Putamen (tissue), 1 donor: ENCODE measurements around the gene MAP6D1.
"Not testable (repeated sequence)": the region's sequence is repeated elsewhere in the genome, so short reads cannot be mapped to it uniquely, and the experiment has no call there.

Experiments used
- DNase-seq: peaks from one replicate; pipeline ENCODE4 v3.0.0-alpha.2; 2016; ENCODE audit warnings: low spot score

Gene MAP6D1

GRCh38 chr3:183799461-183799860 lies 25.9 kb downstream of the MAP6D1 start:
- no peak for DNase-seq

GRCh38 chr3:183797996-183798395 lies 27.4 kb downstream of the MAP6D1 start:
- DNase-seq = no peak

- no peak for DNase-seq
Measured at GRCh38 chr3:183796372-183796771, 29.0 kb downstream of the MAP6D1 start.

GRCh38 chr3:183794452-183794851 lies 30.9 kb downstream of the MAP6D1 start:
- DNase-seq = no peak

- DNase-seq = no peak
Measured at GRCh38 chr3:183792976-183793375, 32.4 kb downstream of the MAP6D1 start.

- no peak for DNase-seq
Measured at GRCh38 chr3:183790700-183791099, 34.7 kb downstream of the MAP6D1 start.

- DNase-seq = no peak
Measured at GRCh38 chr3:183789826-183790225, 35.6 kb downstream of the MAP6D1 start.

GRCh38 chr3:183784503-183784902 lies 40.9 kb downstream of the MAP6D1 start:
- not testable (repeated sequence) for DNase-seq

- no peak for DNase-seq
Measured at GRCh38 chr3:183782576-183783276, 42.7 kb downstream of the MAP6D1 start.

GRCh38 chr3:183781246-183781645 lies 44.1 kb downstream of the MAP6D1 start:
- peak; percentile 53 for DNase-seq

- no peak for DNase-seq
Measured at GRCh38 chr3:183779896-183780465, 45.4 kb downstream of the MAP6D1 start.

- DNase-seq = no peak
Measured at GRCh38 chr3:183777016-183777618, 48.3 kb downstream of the MAP6D1 start.

- not testable (repeated sequence) for DNase-seq
Measured at GRCh38 chr3:183776451-183776850, 48.9 kb downstream of the MAP6D1 start.

- peak; percentile 69 for DNase-seq
Measured at GRCh38 chr3:183775781-183776180, 49.6 kb downstream of the MAP6D1 start.

- no peak for DNase-seq
Measured at GRCh38 chr3:183774631-183775030, 50.7 kb downstream of the MAP6D1 start.

- no peak for DNase-seq
Measured at GRCh38 chr3:183769453-183769852, 55.9 kb downstream of the MAP6D1 start.

GRCh38 chr3:183768114-183768513 lies 57.3 kb downstream of the MAP6D1 start:
- DNase-seq = no peak

GRCh38 chr3:183766745-183767606 lies 58.4 kb downstream of the MAP6D1 start:
- DNase-seq = peak; percentile 79

GRCh38 chr3:183766107-183766506 lies 59.3 kb downstream of the MAP6D1 start:
- DNase-seq = no peak
